Measurements from ENCODE around the gene GRIA3.

GRCh38 chrX:123320622-123321021 is 136.5 kb downstream of the GRIA3 start:
- TF ChIP-seq POLR2A (IDR thresholded peaks at IDR 0.05; ENCODE audit: low read length) (no peak), GATA1 (IDR thresholded peaks at IDR 0.05; ENCODE audit: low read depth, low read length) (no peak)
